Measurements from ENCODE around the gene TBC1D3L.
"Not testable (repeated sequence)": the region's sequence is repeated elsewhere in the genome, so short reads cannot be mapped to it uniquely, and the experiment has no call there.

TBC1D3L gene

DNA sequence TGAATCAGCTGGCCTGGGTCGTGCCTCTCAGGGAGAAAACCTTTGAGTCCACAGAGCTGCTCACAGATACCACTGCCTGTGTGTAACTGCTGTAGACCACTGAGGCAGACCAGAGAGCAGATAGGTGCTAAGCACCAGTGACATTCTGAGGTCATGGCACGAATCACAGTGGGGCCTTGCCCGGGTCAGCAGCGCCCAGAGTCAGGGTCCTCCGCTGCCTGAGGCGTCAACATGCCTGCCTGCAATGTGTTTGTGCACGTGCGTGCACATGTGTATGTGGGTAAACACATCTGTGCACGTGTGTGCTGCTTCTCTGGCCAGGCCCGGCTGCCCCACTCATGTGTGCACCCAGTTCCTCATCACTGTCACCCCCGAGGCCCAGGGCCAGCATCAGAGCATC lies at the start of gene TBC1D3L:
TSS of gene TBC1D3L (minus strand) at position 101 of the 400 bp plus-strand sequence. CDS start 1,540 bp downstream, outside the sequence.
- DNase-seq (ENCODE audit: low read depth) = not testable (repeated sequence)

DNA sequence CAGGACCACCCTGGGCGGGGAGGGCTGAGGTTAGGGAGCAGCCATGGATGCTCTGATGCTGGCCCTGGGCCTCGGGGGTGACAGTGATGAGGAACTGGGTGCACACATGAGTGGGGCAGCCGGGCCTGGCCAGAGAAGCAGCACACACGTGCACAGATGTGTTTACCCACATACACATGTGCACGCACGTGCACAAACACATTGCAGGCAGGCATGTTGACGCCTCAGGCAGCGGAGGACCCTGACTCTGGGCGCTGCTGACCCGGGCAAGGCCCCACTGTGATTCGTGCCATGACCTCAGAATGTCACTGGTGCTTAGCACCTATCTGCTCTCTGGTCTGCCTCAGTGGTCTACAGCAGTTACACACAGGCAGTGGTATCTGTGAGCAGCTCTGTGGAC lies 14.8 kb upstream of the TBC1D3L start, which contains the start of gene TBC1D3D:
TSS of gene TBC1D3D (plus strand) at position 301 of the 400 bp plus-strand sequence. CDS start 1,585 bp downstream, outside the sequence.
- not testable (repeated sequence) for DNase-seq (ENCODE audit: low read depth)
